CD4-positive, alpha-beta T cell (primary cell): ENCODE results near the gene ERP44. TPM values are rescaled to one million over a fixed set of nuclear protein-coding genes. Genes with fewer than 3 reads are reported as not detected.
A peak's percentile ranks its signal among the peaks of the same experiment; 100 is the strongest.

ENCODE experiments used
- ATAC-seq: fragments of 200-7000 bp; cut with Tn5 transposase; one replicate; pipeline ENCODE4 v1.10.0; 2022; ENCODE audit warnings: mild to moderate bottlenecking; ENCODE audit not compliant: poor library complexity
- CTCF ChIA-PET: fragments of 350-600 bp; sonication (Branson Sonifier 250); formaldehyde crosslinking; loops from one replicate; lab custom pipeline; 2021; ENCODE audit warnings: antibody characterized with exemption, inconsistent platforms; lab: Charles Lee
- POLR2A ChIA-PET: fragments of 350-600 bp; sonication (Branson Sonifier 250); formaldehyde crosslinking; loops from one replicate; lab custom pipeline; 2021; ENCODE audit warnings: antibody characterized with exemption, inconsistent platforms; lab: Charles Lee
- DNase-seq, 14 experiments: peaks; one replicate each; pipeline ENCODE4 v3.0.0-alpha.2; 2013 to 2020; ENCODE audit warnings: mixed read lengths in 2 of 14
- H3K27ac ChIP-seq, 2 donors: one replicate each; pipeline versions ENCODE4 v1.5.1 to v1.7.0; 2013; ENCODE audit warnings: low read length in 2 of 2, low read depth in 1 of 2, mild to moderate bottlenecking in 1 of 2
- H3K27me3 ChIP-seq, 2 experiments: 1 replicate in 1 of 2; 2 replicates in 1 of 2; pipeline versions ENCODE4 v1.6.1 to v1.7.0; 2013; ENCODE audit warnings: low read length in 2 of 2, control low read depth in 1 of 2, mild to moderate bottlenecking in 1 of 2, moderate library complexity in 1 of 2; ENCODE audit not compliant: insufficient read depth in 2 of 2, control insufficient read depth in 1 of 2
- H3K36me3 ChIP-seq: one replicate; pipeline ENCODE4 v1.6.1; 2013; ENCODE audit warnings: low read length, control low read depth; ENCODE audit not compliant: insufficient read depth
- H3K4me1 ChIP-seq: one replicate; pipeline ENCODE4 v1.6.1; 2013; ENCODE audit warnings: low read length, control low read depth; ENCODE audit not compliant: insufficient read depth
- H3K4me3 ChIP-seq: one replicate; pipeline ENCODE4 v1.5.1; 2013; ENCODE audit warnings: mild to moderate bottlenecking, low read length, moderate library complexity
- H3K9me3 ChIP-seq, 2 experiments: 1 replicate in 1 of 2; 2 replicates in 1 of 2; pipeline versions ENCODE4 v1.6.1 to v1.7.0; 2013; ENCODE audit warnings: low read length in 2 of 2, mild to moderate bottlenecking in 2 of 2, control low read depth in 1 of 2, moderate library complexity in 1 of 2; ENCODE audit not compliant: control insufficient read depth in 1 of 2, insufficient read depth in 1 of 2
- H3K27ac Mint-ChIP-seq: one replicate; pipeline ENCODE4 v1.8.0; 2020; ENCODE audit warnings: mixed read lengths
- H3K27me3 Mint-ChIP-seq: one replicate; pipeline ENCODE4 v1.8.0; 2021; ENCODE audit warnings: mixed read lengths
- H3K36me3 Mint-ChIP-seq: one replicate; pipeline ENCODE4 v1.8.0; 2021; ENCODE audit warnings: low read depth, mixed read lengths
- H3K4me1 Mint-ChIP-seq: one replicate; pipeline ENCODE4 v1.8.0; 2021; ENCODE audit warnings: low read depth, mixed read lengths
- H3K4me3 Mint-ChIP-seq: one replicate; pipeline ENCODE4 v1.8.0; 2020; ENCODE audit warnings: mild to moderate bottlenecking, mixed read lengths
- H3K9me3 Mint-ChIP-seq: one replicate; pipeline ENCODE4 v1.8.0; 2020; ENCODE audit warnings: mixed read lengths
- intact Hi-C, 2 experiments: fragments of 100-400 bp; cut with DNase I in 1 of 2; cut with micrococcal nuclease in 1 of 2; formaldehyde crosslinking; loops; one replicate each; pipeline versions ENCODE4 v1.15.1 to v1.9.0; 2023 to 2025; cut with DNase I, micrococcal nuclease
- total RNA-seq, 174 experiments: library from RNA in 2 of 174; stranded (reverse) in 2 of 174; gene quantifications; one replicate each; pipeline ENCODE4 v1.2.3 and lab custom pipeline; 2021 to 2026
- TF ChIP-seq, protein P1 (sequence below): fragments of 200-600 bp; IDR thresholded peaks from one replicate; pipeline ENCODE4 v1.8.0; 2022; ENCODE audit warnings: antibody characterized with exemption, mild to moderate bottlenecking

ERP44 gene
- total RNA-seq, 2 experiments from 2014 or later: 6.8 to 7.1 TPM

GRCh38 chr9:100084734-100085133, 14.1 kb downstream of the ERP44 start:
- Histone ChIP-seq H3K27ac (no peak overlapping the region), H3K9me3 (no peaks in the 10 kb centered on the region), H3K4me3 (no peak overlapping the region), H3K4me1 (peaks cover 6% of the 10 kb centered on the region), H3K27me3 (no peaks in the 10 kb centered on the region), H3K36me3 (no peaks in the 10 kb centered on the region)
- no peaks in the 10 kb centered on the region for H3K9me3 Mint-ChIP-seq
- peak; percentile 90 for ATAC-seq
- H3K27ac Mint-ChIP-seq: peak overlapping the region; percentile 25
- TF ChIP-seq, protein P1, sequence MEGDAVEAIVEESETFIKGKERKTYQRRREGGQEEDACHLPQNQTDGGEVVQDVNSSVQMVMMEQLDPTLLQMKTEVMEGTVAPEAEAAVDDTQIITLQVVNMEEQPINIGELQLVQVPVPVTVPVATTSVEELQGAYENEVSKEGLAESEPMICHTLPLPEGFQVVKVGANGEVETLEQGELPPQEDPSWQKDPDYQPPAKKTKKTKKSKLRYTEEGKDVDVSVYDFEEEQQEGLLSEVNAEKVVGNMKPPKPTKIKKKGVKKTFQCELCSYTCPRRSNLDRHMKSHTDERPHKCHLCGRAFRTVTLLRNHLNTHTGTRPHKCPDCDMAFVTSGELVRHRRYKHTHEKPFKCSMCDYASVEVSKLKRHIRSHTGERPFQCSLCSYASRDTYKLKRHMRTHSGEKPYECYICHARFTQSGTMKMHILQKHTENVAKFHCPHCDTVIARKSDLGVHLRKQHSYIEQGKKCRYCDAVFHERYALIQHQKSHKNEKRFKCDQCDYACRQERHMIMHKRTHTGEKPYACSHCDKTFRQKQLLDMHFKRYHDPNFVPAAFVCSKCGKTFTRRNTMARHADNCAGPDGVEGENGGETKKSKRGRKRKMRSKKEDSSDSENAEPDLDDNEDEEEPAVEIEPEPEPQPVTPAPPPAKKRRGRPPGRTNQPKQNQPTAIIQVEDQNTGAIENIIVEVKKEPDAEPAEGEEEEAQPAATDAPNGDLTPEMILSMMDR: no peak
- intact Hi-C loops: no loop called here
- H3K4me1 Mint-ChIP-seq: peaks cover 89% of the 10 kb centered on the region
- DNase-seq: peak in 3 of 14 experiments; percentile 43 to 49 (median 43)
- no peaks in the 10 kb centered on the region for H3K36me3 Mint-ChIP-seq
- CTCF ChIA-PET: no interaction called here
- H3K27me3 Mint-ChIP-seq: no peaks in the 10 kb centered on the region
- POLR2A ChIA-PET: no interaction called here
- H3K4me3 Mint-ChIP-seq: peak overlapping the region; percentile 23

DNA sequence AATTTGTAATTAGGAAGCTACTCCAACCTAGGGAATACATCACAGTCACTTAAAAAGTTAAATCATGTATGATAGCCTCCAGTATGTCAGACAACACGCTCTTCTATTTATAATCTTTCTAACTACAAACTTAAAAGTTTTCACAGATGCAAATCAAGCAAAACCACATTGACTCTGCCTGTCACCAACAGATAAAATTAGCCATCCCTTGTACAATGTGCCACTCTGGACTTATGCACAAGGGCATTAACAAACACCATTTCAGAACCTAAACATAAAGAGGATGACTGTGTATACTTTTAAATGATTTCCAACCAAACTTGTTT, 14.7 kb downstream of the ERP44 start:
- POLR2A ChIA-PET: interaction anchor here (1.0 kb wide), 1 partner anchor 30 kb away, joined by 3 read pairs; no protein-coding TSS in a partner anchor
- H3K4me3 Mint-ChIP-seq: no peak overlapping the region
- peaks cover 6% of the 10 kb centered on the region for H3K4me1 ChIP-seq
- peaks cover 92% of the 10 kb centered on the region for H3K4me1 Mint-ChIP-seq
- no peak for ATAC-seq
- H3K27me3 Mint-ChIP-seq: no peaks in the 10 kb centered on the region
- H3K9me3 ChIP-seq: no peaks in the 10 kb centered on the region
- no peaks in the 10 kb centered on the region for H3K9me3 Mint-ChIP-seq
- H3K36me3 Mint-ChIP-seq: peaks cover 3% of the 10 kb centered on the region
- no peak overlapping the region for H3K27ac ChIP-seq
- no peaks in the 10 kb centered on the region for H3K36me3 ChIP-seq
- no peak for DNase-seq
- TF ChIP-seq, protein P1: no peak
- no peaks in the 10 kb centered on the region for H3K27me3 ChIP-seq
- intact Hi-C loops: no loop called here
- H3K27ac Mint-ChIP-seq: no peak overlapping the region
- no peak overlapping the region for H3K4me3 ChIP-seq
- CTCF ChIA-PET: no interaction called here

GRCh38 chr9:100083448-100084127, 15.2 kb downstream of the ERP44 start:
- no peaks in the 10 kb centered on the region for H3K27me3 ChIP-seq
- H3K36me3 Mint-ChIP-seq: peaks cover 8% of the 10 kb centered on the region
- no peaks in the 10 kb centered on the region for H3K36me3 ChIP-seq
- peaks cover 92% of the 10 kb centered on the region for H3K4me1 Mint-ChIP-seq
- ChIA-PET POLR2A (interaction anchor here (1.0 kb wide), 1 partner anchor 31 kb away, joined by 3 read pairs; no protein-coding TSS in a partner anchor), CTCF (interaction anchor here (0.8 kb wide), 1 partner anchor 11 kb away, joined by 3 read pairs; no protein-coding TSS in a partner anchor)
- ATAC-seq: no peak
- DNase-seq: no peak
- no peaks in the 10 kb centered on the region for H3K9me3 ChIP-seq
- H3K27ac Mint-ChIP-seq: no peak overlapping the region
- TF ChIP-seq, protein P1: no peak
- H3K27me3 Mint-ChIP-seq: no peaks in the 10 kb centered on the region
- intact Hi-C loops: loop anchor here in 1 of 2 experiments (2.0 kb wide), 1 partner anchor 15 kb away; the partner anchor contains the start of genes ERP44 and INVS
- no peak overlapping the region for H3K27ac ChIP-seq
- H3K4me3 Mint-ChIP-seq: peak overlapping the region; percentile 18
- no peaks in the 10 kb centered on the region for H3K9me3 Mint-ChIP-seq
- H3K4me1 ChIP-seq: peaks cover 6% of the 10 kb centered on the region
- no peak overlapping the region for H3K4me3 ChIP-seq
